Neutrophil (primary cell): ENCODE results near the gene TALDO1.

ENCODE experiments used
- H3K27ac ChIP-seq: fragments of 200-600 bp; sonication (generic); 2 replicates; pipeline ENCODE4 v1.5.1; 2016; ENCODE audit warnings: mild to moderate bottlenecking, moderate library complexity
- H3K27me3 ChIP-seq: fragments of 200-600 bp; sonication (generic); 2 replicates; pipeline ENCODE4 v1.6.0; 2016; ENCODE audit warnings: mild to moderate bottlenecking
- H3K36me3 ChIP-seq: fragments of 200-600 bp; sonication (generic); 2 replicates; pipeline ENCODE4 v1.5.1; 2017
- H3K4me1 ChIP-seq, 2 experiments: fragments of 200-600 bp in 1 of 2; sonication (generic) in 1 of 2; 1 replicate in 1 of 2; 2 replicates in 1 of 2; pipeline versions ENCODE4 v1.5.1 to v1.6.1; 2013 to 2016; ENCODE audit warnings: low read depth in 1 of 2, low read length in 1 of 2, mild to moderate bottlenecking in 1 of 2, moderate library complexity in 1 of 2; ENCODE audit not compliant: control insufficient read depth in 1 of 2, insufficient read depth in 1 of 2
- H3K4me3 ChIP-seq, 2 experiments: fragments of 200-600 bp in 1 of 2; sonication (generic) in 1 of 2; 1 replicate in 1 of 2; 2 replicates in 1 of 2; pipeline ENCODE4 v1.5.1; 2013 to 2016; ENCODE audit warnings: low read depth in 1 of 2, low read length in 1 of 2, mild to moderate bottlenecking in 1 of 2, moderate library complexity in 1 of 2
- H3K9me3 ChIP-seq: fragments of 200-600 bp; sonication (generic); 2 replicates; pipeline ENCODE4 v1.5.1; 2016
- CTCF ChIP-seq: fragments of 200-600 bp; sonication (generic); IDR thresholded peaks from 2 replicates; pipeline ENCODE4 v1.5.1; 2016; ENCODE audit warnings: antibody characterized with exemption

TALDO1 gene

GRCh38 chr11:804599-804964 is 57.3 kb downstream of the TALDO1 start:
- no peaks in the 10 kb centered on the region for H3K27me3 ChIP-seq
- peaks cover 26 to 35% of the 10 kb centered on the region in 2 experiments for H3K4me1 ChIP-seq
- peak overlapping the region; percentile 81 for H3K27ac ChIP-seq
- peak overlapping the region; percentile 65 to 75 for H3K4me3 ChIP-seq
- H3K36me3 ChIP-seq = no peaks in the 10 kb centered on the region
- H3K9me3 ChIP-seq = no peaks in the 10 kb centered on the region
- TF ChIP-seq CTCF = no peak

- Histone ChIP-seq H3K27me3 (no peaks in the 10 kb centered on the region), H3K4me1 (peaks cover 46 to 51% of the 10 kb centered on the region in 2 experiments), H3K36me3 (peaks cover 19% of the 10 kb centered on the region), H3K27ac (peak overlapping the region; percentile 93), H3K9me3 (no peaks in the 10 kb centered on the region), H3K4me3 (peak overlapping the region; percentile 59 to 98)
- TF ChIP-seq CTCF = no peak
These were observed 61.4 kb downstream of the TALDO1 start for GRCh38 chr11:808427-809286.

GRCh38 chr11:809287-810039 is 62.2 kb downstream of the TALDO1 start, which contains the start of gene RPLP2:
RPLP2 (plus strand) TSS chr11:809967; CDS start chr11:810235, 268 bp downstream.
- peak within 1 kb of the TSS; percentile 59 to 98 for H3K4me3 ChIP-seq
- H3K36me3 ChIP-seq = peaks cover 19% of the 10 kb centered on the region
- H3K27ac ChIP-seq = peak within 1 kb of the TSS; percentile 93
- H3K9me3 ChIP-seq = no peaks in the 10 kb centered on the region
- H3K4me1 ChIP-seq = peaks cover 38 to 43% of the 10 kb centered on the region in 2 experiments
- TF ChIP-seq CTCF = peak; percentile 46
- no peaks in the 10 kb centered on the region for H3K27me3 ChIP-seq

- Histone ChIP-seq H3K4me3 (peak overlapping the region; percentile 59 to 98), H3K27me3 (no peaks in the 10 kb centered on the region), H3K4me1 (peaks cover 33 to 37% of the 10 kb centered on the region in 2 experiments)
These were observed 62.8 kb downstream of the TALDO1 start for GRCh38 chr11:810040-810567.

More at GRCh38 chr11:810040-810567, 62.8 kb downstream of the TALDO1 start:
- no peak for TF ChIP-seq CTCF
- Histone ChIP-seq H3K27ac (peak overlapping the region; percentile 93), H3K36me3 (peaks cover 19% of the 10 kb centered on the region), H3K9me3 (no peaks in the 10 kb centered on the region)
